ENCODE data around the gene SPAG17. TPM values are rescaled to one million over a fixed set of nuclear protein-coding genes. Genes with fewer than 3 reads are reported as not detected.

SPAG17 gene
- total and polyA plus RNA-seq, 2 of the 4 experiments (the other 2 are of a cell fraction): 0.10 TPM; not detected in 1

GRCh38 chr1:118143831-118144230 is 41.2 kb downstream of the SPAG17 start:
- in situ Hi-C loops (cut with MboI; ENCODE audit: low sequenced_read_pairs): no loop called here
- CTCF ChIA-PET: no interaction called here
- Histone ChIP-seq H3K27me3 (ENCODE audit: control insufficient read depth, insufficient read depth, low read length) (no peaks in the 10 kb centered on the region), H2BK15ac (ENCODE audit: low read depth, low read length) (no peak overlapping the region), H3K36me3 (ENCODE audit: control insufficient read depth, insufficient read depth, low read length) (no peaks in the 10 kb centered on the region), H4K20me1 (ENCODE audit: insufficient read depth, low read length) (no peaks in the 10 kb centered on the region), H3K4ac (ENCODE audit: low read depth, low read length) (no peak overlapping the region; the same call in 1 of the 2 replicates), H3K4me3 (ENCODE audit: insufficient read depth, low read depth, low read length) (no peak overlapping the region), H2AFZ (replicated peaks; ENCODE audit: low read length, poor library complexity) (no peak overlapping the region), H2AK5ac (ENCODE audit: low read depth, low read length) (no peak overlapping the region), H3K18ac (ENCODE audit: low read depth, low read length) (no peak overlapping the region), H3K9me1 (ENCODE audit: insufficient read depth, low read length) (peaks cover 4% of the 10 kb centered on the region), H3K56ac (ENCODE audit: extremely low read depth, insufficient read depth, low read length) (no peak overlapping the region), H3K14ac (replicated peaks; ENCODE audit: low read depth, low read length) (no peak overlapping the region), H3K4me2 (ENCODE audit: low read depth, low read length) (no peak overlapping the region), H3K79me1 (ENCODE audit: low read depth in 1 of 2, low read length in 2 of 2) (no peaks in the 10 kb centered on the region), H3K9me3 (ENCODE audit: control insufficient read depth, insufficient read depth, low read length) (no peaks in the 10 kb centered on the region), H2BK5ac (ENCODE audit: low read depth, low read length, poor library complexity, severe bottlenecking) (no peak overlapping the region), H4K91ac (ENCODE audit: insufficient read depth, low read depth, low read length) (no peak overlapping the region; the same call in 1 of the 2 replicates), H4K8ac (ENCODE audit: low read depth in 2 of 2, low read length in 2 of 2) (no peak overlapping the region), H3K4me1 (ENCODE audit: control insufficient read depth, insufficient read depth, low read length) (peaks cover 9% of the 10 kb centered on the region), H3K27ac (ENCODE audit: insufficient read depth, low read length) (no peak overlapping the region), H4K5ac (ENCODE audit: low read depth, low read length) (no peak overlapping the region), H3K9ac (ENCODE audit: low read depth, low read length) (no peak overlapping the region), H2AK9ac (replicated peaks; ENCODE audit: low read depth, low read length, poor library complexity) (no peak overlapping the region), H3K23ac (ENCODE audit: low read depth, low read length) (no peak overlapping the region), H2BK20ac (ENCODE audit: low read depth, low read length) (peak overlapping the region; percentile 3; the same call in 1 of the 2 replicates), H2BK120ac (ENCODE audit: low read depth, low read length) (no peak overlapping the region)
- dilution Hi-C loops (cut with HindIII; ENCODE audit: low sequenced_read_pairs, unreplicated experiment): no loop called here
- intact Hi-C loops (cut with micrococcal nuclease): no loop called here
- no CpG with 5 or more reads among the region's 2 CpGs for WGBS, 2 experiments (ENCODE audit: extremely low coverage in 2 of 2, insufficient read length in 1 of 2)
- no peak for TF ChIP-seq ELK1 (IDR thresholded peaks at IDR 0.05; ENCODE audit: borderline replicate concordance, low read depth, low read length)
- TF ChIP-seq FOS (IDR thresholded peaks at IDR 0.05; ENCODE audit: low read depth, low read length): no peak
- no peak for TF ChIP-seq USF2 (IDR thresholded peaks at IDR 0.05; ENCODE audit: low read depth, low read length)
- no TSS peak for BruUV-seq (replicated peaks)
- POLR2A ChIA-PET (ENCODE audit: unreplicated experiment): no interaction called here
- DNase-seq (no peak), ATAC-seq (ENCODE audit: low read depth) (no peak)

Data from IMR-90 (cell line).